GM21360 (cell line): ENCODE measurements around the gene TAAR9.
A peak's percentile ranks its signal among the peaks of the same experiment; 100 is the strongest.
"Not testable (repeated sequence)": the region's sequence is repeated elsewhere in the genome, so short reads cannot be mapped to it uniquely, and the experiment has no call there.

Experiments
- ATAC-seq: cut with Tn5 transposase; IDR thresholded peaks from one replicate; pipeline ENCODE4 v1.9.1; 2021; ENCODE audit warnings: mild to moderate bottlenecking, moderate library complexity; ENCODE audit not compliant: unreplicated experiment

Gene TAAR9

GRCh38 chr6:132513831-132514545 lies 24.1 kb upstream of the TAAR9 start:
- no peak for ATAC-seq

GRCh38 chr6:132515386-132515785 lies 22.7 kb upstream of the TAAR9 start:
- ATAC-seq, result no peak

GRCh38 chr6:132520953-132521352 lies 17.1 kb upstream of the TAAR9 start:
- no peak for ATAC-seq

- ATAC-seq, result no peak
Measured at GRCh38 chr6:132524646-132525045, 13.4 kb upstream of the TAAR9 start.

- no peak for ATAC-seq
Measured at GRCh38 chr6:132525866-132526265, 12.2 kb upstream of the TAAR9 start.

GRCh38 chr6:132526461-132526860 lies 11.6 kb upstream of the TAAR9 start:
- no peak for ATAC-seq

GRCh38 chr6:132527791-132528190 lies 10.3 kb upstream of the TAAR9 start:
- ATAC-seq, result no peak

- ATAC-seq, result peak; percentile 86
Measured at GRCh38 chr6:132530293-132530974, 7.6 kb upstream of the TAAR9 start.

GRCh38 chr6:132534546-132534945 lies 3.5 kb upstream of the TAAR9 start:
- not testable (repeated sequence) for ATAC-seq

- no peak for ATAC-seq
Measured at GRCh38 chr6:132537145-132537544, 932 bp upstream of the TAAR9 start.

- no peak for ATAC-seq
Measured at GRCh38 chr6:132544826-132545225, 6.7 kb downstream of the TAAR9 start.

GRCh38 chr6:132548746-132549463 lies 10.8 kb downstream of the TAAR9 start:
- no peak for ATAC-seq

GRCh38 chr6:132551214-132551613 lies 13.1 kb downstream of the TAAR9 start:
- ATAC-seq, result no peak

GRCh38 chr6:132552372-132552771 lies 14.3 kb downstream of the TAAR9 start, which contains the start of gene TAAR8:
Gene TAAR8, plus strand, starts transcription at chr6:132552672. Its CDS starts 21 bp downstream, at chr6:132552693.
- ATAC-seq, result no peak

- ATAC-seq, result not testable (repeated sequence)
Measured at GRCh38 chr6:132560087-132560486, 22.0 kb downstream of the TAAR9 start.

- ATAC-seq, result no peak
Measured at GRCh38 chr6:132566404-132566803, 28.3 kb downstream of the TAAR9 start.

- ATAC-seq, result no peak
Measured at GRCh38 chr6:132567566-132567965, 29.5 kb downstream of the TAAR9 start.

GRCh38 chr6:132568611-132569010 lies 30.5 kb downstream of the TAAR9 start:
- no peak for ATAC-seq

- ATAC-seq, result no peak
Measured at GRCh38 chr6:132569170-132569569, 31.1 kb downstream of the TAAR9 start.

- no peak for ATAC-seq
Measured at GRCh38 chr6:132570221-132570777, 32.2 kb downstream of the TAAR9 start, which contains the start of gene TAAR6. Gene TAAR6, plus strand, starts transcription at chr6:132570322. Its CDS starts 0 bp downstream, at chr6:132570322.

- ATAC-seq, result no peak
Measured at GRCh38 chr6:132571774-132572173, 33.7 kb downstream of the TAAR9 start.
